ENCODE results near the gene UGT1A1.

DNA sequence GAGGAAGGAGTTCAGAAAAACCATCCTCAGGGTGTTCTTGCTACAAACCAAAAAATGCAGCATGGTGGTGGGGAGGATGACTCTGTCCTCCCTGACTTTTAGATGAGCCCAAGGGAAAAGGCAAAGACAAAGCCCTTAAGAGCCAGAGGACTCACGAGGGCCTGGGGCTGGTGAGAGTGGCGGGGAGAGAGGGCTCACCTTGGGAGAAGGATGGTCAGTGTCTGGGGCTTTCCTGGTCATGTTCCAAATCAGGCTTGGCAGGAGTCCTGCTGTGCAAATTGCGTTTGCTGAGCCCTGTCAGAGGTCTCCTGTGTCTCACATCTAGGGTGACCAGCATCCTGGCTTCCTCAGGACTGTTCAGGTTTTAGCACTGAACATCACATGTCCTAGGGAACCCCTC is 4.7 kb downstream of the UGT1A1 start:
- no peak for TF ChIP-seq CTCF (IDR thresholded peaks at IDR 0.05; ENCODE audit: low read depth, low read length, poor library complexity, severe bottlenecking)
- no peak for TF ChIP-seq EZH2phosphoT487 (IDR thresholded peaks at IDR 0.05; ENCODE audit: borderline replicate concordance, low read length)

Data from DOHH2 (cell line).